Fibroblast of skin of left quadriceps (primary cell): ENCODE data around the gene SLC2A14.
"Not testable (repeated sequence)": the region's sequence is repeated elsewhere in the genome, so short reads cannot be mapped to it uniquely, and the experiment has no call there.

Source experiments
- DNase-seq, 2 experiments: peaks; one replicate each; pipeline ENCODE4 v3.0.0-alpha.2; 2013; ENCODE audit warnings: low read depth in 2 of 2

The SLC2A14 gene

DNA sequence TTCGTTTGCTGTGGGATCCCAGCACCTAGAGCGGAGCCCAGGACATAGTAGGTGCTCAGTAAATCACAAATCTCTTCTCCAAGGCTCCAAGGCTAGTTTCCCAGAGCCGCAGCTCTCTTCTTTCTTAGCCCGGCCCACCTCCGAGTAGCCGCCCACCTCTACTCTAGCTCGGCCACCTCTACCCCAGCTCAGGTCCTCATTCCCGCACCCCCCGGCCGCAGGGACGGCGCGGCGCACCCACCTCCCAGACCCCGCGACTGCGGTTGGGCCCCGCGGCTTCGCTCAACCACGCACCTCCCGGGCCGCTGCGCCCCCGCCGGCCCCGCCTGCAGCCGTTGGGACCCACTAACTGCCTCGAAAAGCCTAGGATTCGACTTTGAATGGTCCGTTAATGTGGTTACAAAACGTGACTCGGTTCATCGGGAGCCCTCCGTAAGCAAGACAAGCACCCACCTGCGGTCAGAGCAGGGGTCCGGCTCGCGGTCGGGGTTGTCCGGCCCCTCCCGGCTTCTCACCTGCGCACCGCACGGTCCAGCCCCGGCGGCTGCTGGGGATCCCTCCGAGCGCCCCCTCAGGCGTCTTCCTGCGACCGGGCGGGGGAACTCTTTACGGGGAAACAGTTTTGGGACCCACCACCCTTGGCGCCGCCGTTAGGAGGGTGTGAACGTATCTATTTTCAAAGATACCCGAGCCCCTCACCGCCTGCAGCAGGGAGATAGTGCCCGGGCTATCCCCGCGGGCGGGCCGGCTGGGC, at the start of gene SLC2A14:
SLC2A14 (minus strand) TSS at position 350 of the 754 bp plus-strand sequence. CDS start 3,035 bp downstream, outside the sequence.
- DNase-seq, result no peak

- DNase-seq, result not testable (repeated sequence)
These were observed 48.5 kb upstream of the SLC2A14 start for GRCh38 chr12:7921181-7921580.

DNA sequence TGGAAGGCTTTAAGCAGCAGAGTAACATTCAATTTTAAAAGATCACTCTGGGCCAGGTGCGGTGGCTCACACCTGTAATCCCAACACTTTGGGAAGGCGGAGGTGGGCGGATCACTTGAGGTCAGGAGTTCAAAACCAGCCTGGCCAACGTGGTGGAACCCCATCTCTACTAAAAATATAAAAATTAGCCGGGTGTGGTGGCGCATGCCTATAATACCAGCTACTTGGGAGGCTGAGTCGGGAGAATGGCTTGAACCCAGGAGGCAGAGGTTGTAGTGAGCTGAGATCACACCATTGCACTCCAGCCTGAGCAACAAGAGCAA, 45.5 kb upstream of the SLC2A14 start:
- DNase-seq, result not testable (repeated sequence)

DNA sequence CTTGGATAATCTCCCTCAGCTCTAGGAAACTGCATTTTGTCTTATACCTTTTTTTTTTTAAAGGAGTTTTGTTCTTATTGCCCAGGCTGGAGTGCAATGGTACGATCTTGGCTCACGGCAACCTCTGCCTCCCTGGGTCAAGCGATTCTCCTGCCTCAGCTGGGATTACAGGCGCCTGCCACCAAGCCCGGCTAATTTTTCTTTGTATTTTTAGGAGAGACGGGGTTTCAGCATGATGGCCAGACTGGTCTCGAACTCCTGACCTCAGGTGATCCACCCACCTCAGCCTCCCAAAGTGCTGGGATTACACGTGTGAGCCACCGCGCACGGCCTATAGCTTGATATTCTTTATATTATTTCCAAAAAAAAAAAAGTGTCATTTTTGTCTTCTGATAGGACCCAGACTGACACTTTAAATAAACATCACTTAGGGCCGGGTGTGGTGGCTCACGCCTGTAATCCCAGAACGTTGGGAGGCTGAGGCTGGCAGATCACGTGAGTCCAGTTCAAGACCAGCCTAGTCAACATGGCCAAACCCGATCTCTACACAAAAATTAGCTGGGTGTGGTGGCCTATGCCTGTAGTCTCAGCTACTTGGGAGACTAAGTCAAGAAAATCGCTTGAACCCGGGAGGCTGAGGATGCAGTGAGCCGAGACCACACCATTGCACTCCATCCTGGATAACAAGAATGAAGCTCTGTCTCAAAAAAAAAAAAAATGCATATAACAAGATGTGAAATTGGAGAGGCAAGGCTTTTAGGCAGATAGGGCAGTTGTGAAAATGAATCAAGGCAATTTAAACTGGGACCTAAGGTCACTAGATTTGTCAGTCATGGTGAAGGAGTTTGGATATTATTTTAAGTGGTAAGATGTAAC, 44.9 kb upstream of the SLC2A14 start:
- DNase-seq, result no peak

GRCh38 chr12:7916936-7917335, 44.2 kb upstream of the SLC2A14 start:
- DNase-seq, result no peak

DNA sequence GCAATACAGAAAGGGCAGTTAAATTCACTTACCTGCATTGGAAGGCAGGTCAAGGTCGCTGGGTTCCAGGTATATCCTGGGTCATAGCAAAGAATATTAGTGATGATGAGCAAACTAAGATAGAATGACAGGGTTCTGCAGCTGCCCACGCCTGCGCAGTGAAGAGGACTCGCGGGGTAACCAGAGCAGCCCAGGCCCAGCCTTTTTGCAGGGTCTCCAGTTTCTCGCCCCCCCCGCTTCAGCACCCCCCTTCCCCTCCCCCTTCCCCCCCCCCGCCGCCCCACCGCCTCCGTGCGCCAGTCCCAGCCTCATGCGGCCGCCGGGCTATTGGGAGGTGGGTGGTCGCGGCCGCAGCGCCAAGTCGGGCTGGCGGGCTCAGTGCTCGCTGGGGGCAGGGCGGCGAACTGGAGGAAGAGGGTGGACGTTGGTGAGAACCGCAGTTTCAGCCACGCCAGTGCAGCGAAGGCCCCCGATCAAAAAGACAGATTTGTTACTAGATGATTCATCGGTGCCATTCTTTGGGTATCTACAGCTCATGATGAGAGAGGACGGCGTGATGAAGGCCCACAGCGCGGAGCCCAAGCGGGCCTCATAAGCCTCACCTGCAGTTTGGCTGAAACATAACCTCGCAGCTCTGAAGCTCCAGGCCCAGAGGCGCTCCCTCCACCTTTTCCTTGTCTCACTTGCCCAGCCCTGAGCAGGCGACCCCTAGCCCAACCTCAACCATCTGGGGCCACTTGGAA, 43.1 kb upstream of the SLC2A14 start:
- no peak for DNase-seq

DNA sequence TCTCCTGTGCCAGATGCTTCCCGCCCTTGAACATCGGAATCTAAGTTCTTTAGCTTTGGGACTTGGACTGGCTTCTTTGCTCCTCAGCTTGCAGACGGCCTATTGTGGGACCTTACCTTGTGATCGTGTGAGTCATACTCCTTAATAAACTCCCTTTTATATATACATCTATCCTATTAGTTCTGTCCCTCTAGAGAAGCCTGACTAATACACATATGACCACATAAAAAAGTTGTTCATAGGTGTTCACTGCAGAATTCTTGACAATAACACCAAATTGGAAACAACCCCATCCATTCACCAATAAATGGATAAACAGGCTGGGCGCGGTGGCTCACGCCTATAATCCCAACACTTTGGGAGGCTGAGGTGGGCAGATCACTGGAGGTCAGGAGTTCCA, 37.4 kb upstream of the SLC2A14 start:
- DNase-seq, result not testable (repeated sequence)

DNA sequence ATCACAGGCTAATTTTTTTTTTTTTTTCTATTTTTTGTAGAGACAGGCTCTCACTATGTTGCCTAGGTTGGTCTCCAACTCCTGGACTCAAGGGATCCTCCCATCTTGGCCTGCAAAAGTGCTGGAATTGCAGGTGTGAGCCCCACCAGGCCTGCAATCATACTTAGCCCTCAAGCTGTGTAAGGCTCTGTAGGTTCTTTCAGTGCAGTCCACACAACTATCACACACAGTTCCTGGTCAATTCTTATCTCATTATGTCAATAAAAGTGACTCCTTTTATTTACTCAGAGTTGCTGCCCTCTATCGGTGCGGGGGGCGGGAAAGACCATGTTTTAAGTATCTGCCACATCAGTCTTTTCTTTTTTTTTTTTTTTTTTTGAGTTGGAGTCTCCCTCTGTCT, 34.3 kb upstream of the SLC2A14 start:
- peak; percentile 27 to 30 for DNase-seq

- DNase-seq, result not testable (repeated sequence)
These were observed 33.6 kb upstream of the SLC2A14 start for GRCh38 chr12:7906303-7906702.

DNA sequence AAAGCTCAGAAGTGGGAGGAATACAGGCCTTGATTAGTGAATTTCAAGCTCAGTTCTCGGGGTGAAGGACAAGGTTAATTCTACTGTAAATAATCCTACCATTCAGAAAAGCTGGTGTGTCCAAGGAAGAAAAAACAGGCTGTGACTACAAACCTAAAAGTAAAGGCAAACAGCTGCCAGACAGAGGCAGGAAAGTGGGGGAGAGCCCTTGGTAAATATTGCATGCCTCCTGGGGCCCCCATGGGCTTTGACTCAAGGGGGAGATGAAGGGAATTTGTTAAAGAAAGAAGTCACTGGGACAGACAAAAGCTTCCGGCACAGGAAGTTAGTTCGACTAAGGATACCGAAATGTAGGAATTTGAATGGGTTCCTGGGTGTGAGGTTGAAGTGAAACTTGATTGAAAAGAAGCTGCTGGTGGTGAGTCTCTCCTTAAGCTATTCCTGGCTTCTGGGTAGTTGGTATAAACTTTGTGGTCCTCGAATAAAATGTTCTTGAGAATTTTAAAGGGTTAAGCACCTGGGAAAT, 32.9 kb upstream of the SLC2A14 start:
- not testable (repeated sequence) for DNase-seq

- DNase-seq, result no peak
These were observed 32.4 kb upstream of the SLC2A14 start for GRCh38 chr12:7905071-7905470.

DNA sequence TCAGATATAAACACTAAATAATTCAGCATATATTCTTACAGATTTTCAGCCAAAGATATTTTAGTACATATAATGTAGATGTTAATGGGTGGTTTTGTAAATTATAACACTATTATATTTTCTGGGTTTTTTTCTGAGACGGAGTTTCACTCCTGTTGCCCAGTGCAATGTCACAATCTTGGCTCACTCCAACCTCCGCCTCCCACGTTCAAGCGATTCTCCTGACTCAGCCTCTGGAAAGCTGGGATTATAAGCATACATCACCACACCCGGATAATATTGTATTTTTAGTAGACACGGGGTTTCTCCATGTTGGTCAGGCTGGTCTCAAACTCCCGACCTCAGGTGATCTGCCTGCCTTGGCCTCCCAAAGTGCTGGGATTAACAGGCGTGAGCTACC, 29.7 kb upstream of the SLC2A14 start:
- DNase-seq, result not testable (repeated sequence)

DNA sequence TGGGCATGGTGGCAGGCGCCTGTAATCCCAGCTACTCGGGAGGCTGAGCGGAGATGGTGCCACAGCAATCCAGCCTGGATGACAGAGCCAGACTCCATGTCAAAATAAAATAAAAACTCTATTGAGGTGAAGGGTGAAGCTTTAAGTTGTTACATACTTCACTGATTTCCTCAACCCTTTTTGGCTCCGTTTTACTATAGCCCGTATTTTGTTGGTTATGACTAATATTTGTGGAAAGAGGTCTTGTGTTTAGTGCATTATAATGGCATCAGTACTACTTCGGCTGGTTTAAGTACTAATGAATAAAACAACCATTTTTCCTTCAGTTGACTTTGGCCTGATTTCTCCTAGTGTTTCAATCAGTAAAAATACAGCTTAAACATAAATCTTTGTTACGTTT, 27.0 kb upstream of the SLC2A14 start:
- peak; percentile 53 to 59 for DNase-seq

GRCh38 chr12:7896726-7897125, 24.0 kb upstream of the SLC2A14 start:
- DNase-seq, result not testable (repeated sequence)

DNA sequence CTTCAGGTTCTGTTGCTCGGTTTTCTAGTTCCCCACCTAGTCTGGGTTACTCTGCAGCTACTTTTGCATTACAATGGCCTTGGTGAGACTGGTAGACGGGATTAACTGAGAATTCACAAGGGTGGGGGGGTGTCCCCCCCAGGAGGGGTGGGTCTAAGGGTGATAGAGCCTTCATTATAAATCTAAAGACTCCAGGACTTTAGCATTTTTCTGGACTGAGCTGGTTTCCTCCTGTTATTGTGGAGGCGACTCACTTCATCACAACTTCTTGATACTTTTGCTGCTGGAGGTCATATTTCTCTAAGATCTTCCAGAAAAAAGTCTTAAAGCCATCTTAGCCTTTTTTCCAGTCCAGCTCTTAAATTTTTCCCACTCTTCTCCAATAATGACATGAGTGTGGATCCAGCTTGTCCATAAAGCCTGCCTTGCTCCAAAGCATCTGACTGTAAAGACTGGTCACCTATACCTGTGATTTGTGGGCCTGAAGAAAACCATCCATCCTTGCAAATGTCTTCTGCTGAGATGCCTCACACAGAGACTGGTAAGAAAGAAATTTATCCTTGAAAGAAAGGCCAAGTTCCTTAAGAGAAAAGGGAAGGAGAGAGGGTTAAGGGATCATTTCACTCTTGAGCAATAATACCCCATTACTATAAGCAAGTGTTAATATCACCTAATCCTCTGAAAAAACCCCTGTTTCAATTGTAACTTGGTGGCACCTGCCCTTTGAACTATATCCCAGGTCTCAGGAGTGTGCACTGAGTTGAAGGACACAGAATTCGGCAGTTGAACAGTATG, 19.7 kb upstream of the SLC2A14 start:
- no peak for DNase-seq

- DNase-seq, result no peak
These were observed 12.0 kb upstream of the SLC2A14 start for GRCh38 chr12:7884689-7885088.

DNA sequence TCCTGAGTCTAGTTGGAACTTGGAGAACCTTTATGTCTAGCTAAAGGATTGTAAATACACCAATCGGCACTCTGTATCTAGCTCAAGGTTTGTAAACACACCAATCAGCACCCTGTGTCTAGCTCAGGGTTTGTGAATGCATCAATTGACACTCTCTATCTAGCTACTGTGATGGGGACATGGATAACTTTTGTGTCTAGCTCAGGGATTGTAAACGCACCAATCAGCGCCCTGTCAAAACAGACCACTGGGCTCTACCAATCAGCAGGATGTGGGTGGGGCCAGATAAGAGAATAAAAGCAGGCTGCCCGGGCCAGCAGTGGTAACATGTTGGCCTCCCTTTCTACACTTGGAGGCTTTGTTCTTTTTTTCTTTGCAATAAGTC, 9.0 kb upstream of the SLC2A14 start:
- DNase-seq, result not testable (repeated sequence)

DNA sequence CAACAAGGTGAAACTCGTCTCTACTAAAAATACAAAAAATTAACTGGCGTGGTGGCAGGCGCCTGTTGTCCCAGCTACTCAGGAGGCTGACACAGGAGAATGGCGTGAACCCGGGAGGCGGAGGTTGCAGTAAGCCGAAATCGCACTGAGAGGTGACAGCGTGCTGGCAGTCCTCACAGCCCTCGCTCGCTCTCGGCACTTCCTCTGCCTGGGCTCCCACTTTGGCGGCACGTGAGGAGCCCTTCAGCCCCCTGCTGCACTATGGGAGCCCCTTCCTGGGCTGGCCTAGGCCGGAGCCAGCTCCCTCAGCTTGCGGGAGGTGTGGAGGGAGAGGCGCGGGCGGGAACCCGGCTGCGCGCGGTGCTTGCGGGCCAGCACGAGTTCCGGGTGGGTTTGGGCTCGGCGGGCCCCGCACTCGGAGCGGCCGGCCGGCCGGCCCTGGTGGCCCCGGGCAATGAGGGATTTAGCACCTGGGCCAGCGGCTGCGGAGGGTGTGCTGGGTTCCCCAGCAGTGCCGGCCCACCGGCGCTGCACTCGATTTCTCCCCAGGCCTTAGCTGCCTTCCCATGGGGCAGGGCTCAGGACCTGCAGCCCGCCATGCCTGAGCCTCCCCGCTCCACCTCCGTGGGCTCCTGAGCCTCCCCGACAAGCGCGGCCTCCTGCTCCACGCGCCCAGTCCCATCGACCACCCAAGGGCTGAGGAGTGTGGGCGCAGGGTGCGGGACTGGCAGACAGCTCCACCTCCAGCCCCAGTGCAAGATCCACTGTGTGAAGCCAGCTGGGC, 8.4 kb upstream of the SLC2A14 start:
- DNase-seq, result not testable (repeated sequence)

DNA sequence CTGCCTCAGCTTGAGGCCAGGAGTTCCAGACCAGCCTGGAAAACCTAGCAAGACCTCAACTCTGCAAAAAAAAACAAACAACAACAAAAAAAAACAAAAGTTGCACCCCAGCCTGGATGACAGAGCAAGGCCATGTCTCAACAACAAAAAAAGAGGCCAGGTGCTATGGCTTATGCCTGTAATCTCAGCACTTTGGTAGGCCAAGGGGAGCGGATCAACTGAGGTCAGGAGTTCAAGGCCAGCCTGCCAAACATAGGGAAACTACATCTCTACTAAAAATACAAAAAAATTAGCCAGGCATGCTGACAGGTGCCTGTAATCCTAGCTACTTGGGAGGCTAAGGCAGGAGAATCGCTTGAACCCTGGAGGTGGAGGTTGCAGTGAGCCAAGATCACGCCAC, 6.5 kb upstream of the SLC2A14 start:
- no peak for DNase-seq

- DNase-seq, result no peak
These were observed 4.7 kb upstream of the SLC2A14 start for GRCh38 chr12:7877420-7877819.
